BJ (cell line): ENCODE data around the gene SH2D1B. TPM values are rescaled to one million over a fixed set of nuclear protein-coding genes. Genes with fewer than 3 reads are reported as not detected.
"Not testable (repeated sequence)": the region's sequence is repeated elsewhere in the genome, so short reads cannot be mapped to it uniquely, and the experiment has no call there.

Experiments
- CTCF ChIA-PET: fragments of 350-600 bp; formaldehyde crosslinking; extraction: SDS; loops from one replicate; lab custom pipeline; 2021; ENCODE audit warnings: antibody characterized with exemption, inconsistent platforms; lab: Yijun Ruan, JAX
- POLR2A ChIA-PET: fragments of 300-600 bp; sonication (Branson Sonifier 250); formaldehyde crosslinking; extraction: SDS; loops from one replicate; lab custom pipeline; 2021; ENCODE audit warnings: antibody characterized with exemption; lab: Charles Lee
- DNase-seq: peaks from one replicate; pipeline ENCODE4 v3.0.0-alpha.2; 2011; ENCODE audit warnings: low read depth
- H3K27me3 ChIP-seq: 2 replicates; pipeline ENCODE4 v1.6.0; 2011; ENCODE audit warnings: low read length; ENCODE audit not compliant: control insufficient read depth, insufficient read depth
- H3K36me3 ChIP-seq: 2 replicates; pipeline ENCODE4 v1.5.1; 2011; ENCODE audit warnings: low read length; ENCODE audit not compliant: control insufficient read depth, insufficient read depth
- H3K4me3 ChIP-seq: 2 replicates; pipeline ENCODE4 v1.5.1; 2011; ENCODE audit warnings: low read depth, mild to moderate bottlenecking, control low read depth, low read length
- polyA plus RNA-seq: library from polyadenylated mRNA; depleted of rRNA; stranded (reverse); fragments of >200 nt; gene quantifications from 2 replicates; pipeline ENCODE4 v1.2.3, GENCODE V29; 2011
- TF ChIP-seq, protein P1 (sequence below): IDR thresholded peaks from 2 replicates; pipeline ENCODE4 v1.5.1; 2011; ENCODE audit warnings: low read depth, mild to moderate bottlenecking, control low read depth, inconsistent platforms, low read length, moderate library complexity; ENCODE audit not compliant: insufficient read depth

SH2D1B gene
- polyA plus RNA-seq, 1 experiment, result not detected

GRCh38 chr1:162444903-162445302 is 33.0 kb upstream of the SH2D1B start:
- POLR2A ChIA-PET, result no interaction called here

DNA sequence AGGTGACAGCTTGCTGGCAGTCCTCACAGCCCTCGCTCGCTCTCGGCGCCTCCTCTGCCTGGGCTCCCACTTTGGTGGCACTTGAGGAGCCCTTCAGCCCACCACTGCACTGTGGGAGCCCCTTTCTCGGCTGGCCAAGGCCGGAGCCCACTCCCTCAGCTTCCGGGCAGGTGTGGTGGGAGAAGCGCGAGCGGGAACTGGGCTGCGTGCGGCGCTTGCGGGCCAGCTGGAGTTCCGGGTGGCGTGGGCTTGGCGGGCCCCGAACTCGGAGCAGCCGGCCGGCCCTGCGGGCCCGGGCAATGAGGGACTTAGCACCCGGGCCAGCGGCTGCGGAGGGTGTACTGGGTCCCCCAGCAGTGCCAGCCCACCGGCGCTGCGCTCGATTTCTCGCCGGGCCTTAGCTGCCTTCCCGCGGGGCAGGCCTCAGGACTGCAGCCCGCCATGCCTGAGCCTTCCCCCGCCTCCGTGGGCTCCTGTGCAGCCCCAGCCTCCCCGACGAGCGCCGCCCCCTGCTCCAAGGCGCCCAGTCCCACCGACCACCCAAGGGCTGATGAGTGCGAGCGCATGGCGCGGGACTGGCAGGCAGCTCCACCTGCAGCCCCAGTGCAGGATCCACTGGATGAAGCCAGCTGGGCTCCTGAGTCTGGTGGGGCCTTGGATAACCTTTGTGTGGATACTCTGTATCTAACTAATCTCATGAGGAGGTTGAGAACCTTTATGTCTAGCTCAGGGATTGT is 21.2 kb upstream of the SH2D1B start:
- DNase-seq, H3K4me3 ChIP-seq, POLR2A ChIA-PET, H3K36me3 ChIP-seq, H3K27me3 ChIP-seq: not testable (repeated sequence)
- CTCF ChIA-PET, result interaction anchor here (1.6 kb wide), 1 partner anchor 13 kb away, joined by 5 read pairs; no protein-coding TSS in a partner anchor

More at GRCh38 chr1:162444903-162445302, 33.0 kb upstream of the SH2D1B start:
- TF ChIP-seq, protein P1, sequence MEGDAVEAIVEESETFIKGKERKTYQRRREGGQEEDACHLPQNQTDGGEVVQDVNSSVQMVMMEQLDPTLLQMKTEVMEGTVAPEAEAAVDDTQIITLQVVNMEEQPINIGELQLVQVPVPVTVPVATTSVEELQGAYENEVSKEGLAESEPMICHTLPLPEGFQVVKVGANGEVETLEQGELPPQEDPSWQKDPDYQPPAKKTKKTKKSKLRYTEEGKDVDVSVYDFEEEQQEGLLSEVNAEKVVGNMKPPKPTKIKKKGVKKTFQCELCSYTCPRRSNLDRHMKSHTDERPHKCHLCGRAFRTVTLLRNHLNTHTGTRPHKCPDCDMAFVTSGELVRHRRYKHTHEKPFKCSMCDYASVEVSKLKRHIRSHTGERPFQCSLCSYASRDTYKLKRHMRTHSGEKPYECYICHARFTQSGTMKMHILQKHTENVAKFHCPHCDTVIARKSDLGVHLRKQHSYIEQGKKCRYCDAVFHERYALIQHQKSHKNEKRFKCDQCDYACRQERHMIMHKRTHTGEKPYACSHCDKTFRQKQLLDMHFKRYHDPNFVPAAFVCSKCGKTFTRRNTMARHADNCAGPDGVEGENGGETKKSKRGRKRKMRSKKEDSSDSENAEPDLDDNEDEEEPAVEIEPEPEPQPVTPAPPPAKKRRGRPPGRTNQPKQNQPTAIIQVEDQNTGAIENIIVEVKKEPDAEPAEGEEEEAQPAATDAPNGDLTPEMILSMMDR, result no peak
- DNase-seq, result no peak
- Histone ChIP-seq H3K27me3 (peaks cover 16% of the 10 kb centered on the region), H3K4me3 (no peak overlapping the region), H3K36me3 (no peaks in the 10 kb centered on the region)
- CTCF ChIA-PET, result interaction anchor here (2.0 kb wide), 1 partner anchor 11 kb away, joined by 5 read pairs; no protein-coding TSS in a partner anchor

- POLR2A ChIA-PET, result no interaction called here
- TF ChIP-seq, protein P1, result no peak
- CTCF ChIA-PET, result interaction anchor here (1.2 kb wide), 1 partner anchor 26 kb away, joined by 5 read pairs; no protein-coding TSS in a partner anchor
- no peak overlapping the region for H3K4me3 ChIP-seq
- H3K27me3 ChIP-seq, result no peaks in the 10 kb centered on the region
- no peaks in the 10 kb centered on the region for H3K36me3 ChIP-seq
- DNase-seq, result no peak
Observed at GRCh38 chr1:162430583-162430982, 18.6 kb upstream of the SH2D1B start.

GRCh38 chr1:162422662-162423375 is 10.9 kb upstream of the SH2D1B start:
- no peaks in the 10 kb centered on the region for H3K36me3 ChIP-seq
- no peaks in the 10 kb centered on the region for H3K27me3 ChIP-seq
- DNase-seq, result no peak
- CTCF ChIA-PET, result no interaction called here
- TF ChIP-seq, protein P1, result no peak
- H3K4me3 ChIP-seq, result no peak overlapping the region
- POLR2A ChIA-PET, result no interaction called here

GRCh38 chr1:162421258-162422164 is 9.6 kb upstream of the SH2D1B start:
- ChIA-PET CTCF (no interaction called here), POLR2A (no interaction called here)
- no peaks in the 10 kb centered on the region for H3K36me3 ChIP-seq
- no peak overlapping the region for H3K4me3 ChIP-seq
- TF ChIP-seq, protein P1, result no peak
- no peak for DNase-seq
- H3K27me3 ChIP-seq, result no peaks in the 10 kb centered on the region
